Activated naive CD8-positive, alpha-beta T cell treated with anti-CD3 and anti-CD28 coated beads for 36 hours (primary cell): ENCODE measurements around the gene PRPF18. TPM values are rescaled to one million over a fixed set of nuclear protein-coding genes. Genes with fewer than 3 reads are reported as not detected.

Experiments used
- total RNA-seq, 2 experiments: library from RNA; stranded (reverse); gene quantifications; one replicate each; pipeline ENCODE4 v1.2.3, GENCODE V29; 2021

PRPF18 gene
- total RNA-seq, 2 experiments from 2014 or later, result 22.5 to 22.9 TPM

Other genes starting within 250 kb of the PRPF18 start
- gene SEPHS1, start 238.7 kb upstream of the PRPF18 start, total RNA-seq, result 10 to 100 TPM; 66.5 to 68.7 TPM
- not detected for gene BEND7, start 58.0 kb upstream of the PRPF18 start, total RNA-seq